K562 treated with DMSO at 1 percent for 24 hours (cell line): ENCODE measurements around the gene THBS1. TPM values are rescaled to one million over a fixed set of nuclear protein-coding genes. Genes with fewer than 3 reads are reported as not detected.

Experiments used
- total RNA-seq: library from RNA; unstranded; fragments of 300-600 nt; gene quantifications from 2 replicates; pipeline ENCODE4 v1.2.3, GENCODE V29; 2022; ENCODE audit warnings: low read depth; ENCODE audit not compliant: insufficient read depth

The THBS1 gene
- total RNA-seq: 0.66 TPM in 1 of 2 replicates, not detected in the other

GRCh38 chr15:39580485-39581241 lies at the start of gene THBS1:
Gene THBS1 (plus strand): TSS chr15:39581079. CDS start chr15:39581858, 779 bp downstream.

Other genes with a start within 250 kb of the THBS1 start
- gene FSIP1, start 201.8 kb downstream of the THBS1 start, total RNA-seq: not detected in 2 replicates